ENCODE results near the gene APCS. TPM values are rescaled to one million over a fixed set of nuclear protein-coding genes. Genes with fewer than 3 reads are reported as not detected.

Gene APCS
- total RNA-seq, 1 donor from 2014 or later = not detected

GRCh38 chr1:159612211-159612885 lies 24.7 kb downstream of the APCS start:
- no peak overlapping the region for H3K4me3 ChIP-seq (ENCODE audit: low read depth, low read length)
- DNase-seq (ENCODE audit: low read depth) = no peak
- H3K27me3 ChIP-seq (ENCODE audit: control insufficient read depth, insufficient read depth, low read length) = no peaks in the 10 kb centered on the region
- TF ChIP-seq CTCF (IDR thresholded peaks at IDR 0.05; ENCODE audit: insufficient read depth, low read length, poor library complexity, severe bottlenecking) = no peak
- H3K36me3 ChIP-seq (ENCODE audit: control insufficient read depth, insufficient read depth, low read length) = no peaks in the 10 kb centered on the region

- no peak for TF ChIP-seq CTCF (IDR thresholded peaks at IDR 0.05; ENCODE audit: insufficient read depth, low read length, poor library complexity, severe bottlenecking)
- H3K36me3 ChIP-seq (ENCODE audit: control insufficient read depth, insufficient read depth, low read length) = no peaks in the 10 kb centered on the region
- no peak for DNase-seq (ENCODE audit: low read depth)
- no peaks in the 10 kb centered on the region for H3K27me3 ChIP-seq (ENCODE audit: control insufficient read depth, insufficient read depth, low read length)
- no peak overlapping the region for H3K4me3 ChIP-seq (ENCODE audit: low read depth, low read length)
These were observed 45.3 kb downstream of the APCS start for GRCh38 chr1:159632922-159633321.

Other genes with a start within 250 kb of the APCS start
- not detected in 2 replicates for gene OR10J4, start 155.6 kb upstream of the APCS start, total RNA-seq
- gene OR10J1, start 148.1 kb upstream of the APCS start, total RNA-seq = not detected in 2 replicates
- not detected in 2 replicates for gene OR10J5, start 51.8 kb upstream of the APCS start, total RNA-seq
- not detected in 2 replicates for gene CRP, start 126.8 kb downstream of the APCS start, total RNA-seq
- 67.3 and 73.0 TPM in 2 replicates for gene DUSP23, start 193.1 kb downstream of the APCS start, total RNA-seq
- gene FCRL6, start 214.5 kb downstream of the APCS start, total RNA-seq = not detected in 2 replicates
- 0.04 and 0.14 TPM in 2 replicates for gene SLAMF8, start 239.0 kb downstream of the APCS start, total RNA-seq